Cardiac muscle cell (in vitro differentiated cells and primary cell): Measurements from ENCODE around the gene STARD6. TPM values are rescaled to one million over a fixed set of nuclear protein-coding genes. Genes with fewer than 3 reads are reported as not detected.
"Not testable (repeated sequence)": the region's sequence is repeated elsewhere in the genome, so short reads cannot be mapped to it uniquely, and the experiment has no call there.

Experiments used
- DNase-seq, 2 donors: peaks; one replicate each; pipeline versions ENCODE4 v3.0.0 to v3.0.0-alpha.2; 2010 to 2017; ENCODE audit warnings: low read depth in 1 of 2, low spot score in 1 of 2
- H3K27ac ChIP-seq: fragments of 200-600 bp; sonication (generic); 2 replicates; pipeline ENCODE4 v1.5.1; 2016
- H3K27me3 ChIP-seq: fragments of 200-600 bp; sonication (generic); 2 replicates; pipeline ENCODE4 v1.6.0; 2016; ENCODE audit warnings: control low read depth
- H3K36me3 ChIP-seq: fragments of 200-600 bp; sonication (generic); 2 replicates; pipeline ENCODE4 v1.5.1; 2016; ENCODE audit warnings: control low read depth
- H3K4me1 ChIP-seq: fragments of 200-600 bp; sonication (generic); 2 replicates; pipeline ENCODE4 v1.8.1; 2017; ENCODE audit warnings: low read depth, mild to moderate bottlenecking, mixed run types
- H3K4me3 ChIP-seq: fragments of 200-600 bp; sonication (generic); 2 replicates; pipeline ENCODE4 v1.5.1; 2016; ENCODE audit warnings: mild to moderate bottlenecking
- H3K9me3 ChIP-seq: fragments of 200-600 bp; sonication (generic); 2 replicates; pipeline ENCODE4 v1.5.1; 2017; ENCODE audit warnings: low read depth, mild to moderate bottlenecking, control low read depth
- polyA plus RNA-seq: library from polyadenylated mRNA; unstranded; fragments of >200 nt; fragmentation: Nextera tagmentation; extraction: Ambion mirVana; gene quantifications from 2 replicates; pipeline ENCODE4 v1.2.1, GENCODE V29; 2016
- total RNA-seq: library from RNA; depleted of rRNA; stranded (reverse); fragments of >200 nt; gene quantifications from 2 replicates; pipeline ENCODE4 v1.2.3, GENCODE V29; 2016
- TF ChIP-seq, protein P1 (sequence below): IDR thresholded peaks from 2 replicates; pipeline ENCODE4 v1.5.1; 2012; ENCODE audit warnings: low read depth, mild to moderate bottlenecking, low read length

Gene STARD6
- total and polyA plus RNA-seq, 2 experiments from 2014 or later: not detected

DNA sequence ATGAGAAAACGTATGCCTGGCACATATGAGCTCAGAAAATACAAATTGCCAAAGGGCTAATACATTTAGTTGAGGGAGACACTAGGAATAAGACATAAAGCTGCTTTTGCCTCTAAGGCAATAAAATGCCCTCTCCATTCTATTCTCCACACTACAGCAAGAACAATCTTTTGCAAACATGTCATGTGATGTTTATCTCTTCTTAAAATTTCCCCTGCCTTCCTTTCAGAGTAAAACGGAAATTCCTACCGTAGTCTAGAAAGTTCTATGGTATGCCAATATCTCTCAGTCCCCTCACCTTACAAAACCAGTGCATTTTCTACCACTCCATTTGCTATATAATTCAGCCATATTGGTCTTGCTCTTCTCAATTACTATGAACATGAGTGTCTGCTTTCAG lies 33.2 kb upstream of the STARD6 start:
- TF ChIP-seq, protein P1, sequence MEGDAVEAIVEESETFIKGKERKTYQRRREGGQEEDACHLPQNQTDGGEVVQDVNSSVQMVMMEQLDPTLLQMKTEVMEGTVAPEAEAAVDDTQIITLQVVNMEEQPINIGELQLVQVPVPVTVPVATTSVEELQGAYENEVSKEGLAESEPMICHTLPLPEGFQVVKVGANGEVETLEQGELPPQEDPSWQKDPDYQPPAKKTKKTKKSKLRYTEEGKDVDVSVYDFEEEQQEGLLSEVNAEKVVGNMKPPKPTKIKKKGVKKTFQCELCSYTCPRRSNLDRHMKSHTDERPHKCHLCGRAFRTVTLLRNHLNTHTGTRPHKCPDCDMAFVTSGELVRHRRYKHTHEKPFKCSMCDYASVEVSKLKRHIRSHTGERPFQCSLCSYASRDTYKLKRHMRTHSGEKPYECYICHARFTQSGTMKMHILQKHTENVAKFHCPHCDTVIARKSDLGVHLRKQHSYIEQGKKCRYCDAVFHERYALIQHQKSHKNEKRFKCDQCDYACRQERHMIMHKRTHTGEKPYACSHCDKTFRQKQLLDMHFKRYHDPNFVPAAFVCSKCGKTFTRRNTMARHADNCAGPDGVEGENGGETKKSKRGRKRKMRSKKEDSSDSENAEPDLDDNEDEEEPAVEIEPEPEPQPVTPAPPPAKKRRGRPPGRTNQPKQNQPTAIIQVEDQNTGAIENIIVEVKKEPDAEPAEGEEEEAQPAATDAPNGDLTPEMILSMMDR: no peak
- Histone ChIP-seq H3K27ac (no peak overlapping the region), H3K27me3 (no peaks in the 10 kb centered on the region), H3K4me1 (no peaks in the 10 kb centered on the region), H3K36me3 (no peaks in the 10 kb centered on the region), H3K4me3 (no peak overlapping the region), H3K9me3 (no peaks in the 10 kb centered on the region)
- no peak for DNase-seq

DNA sequence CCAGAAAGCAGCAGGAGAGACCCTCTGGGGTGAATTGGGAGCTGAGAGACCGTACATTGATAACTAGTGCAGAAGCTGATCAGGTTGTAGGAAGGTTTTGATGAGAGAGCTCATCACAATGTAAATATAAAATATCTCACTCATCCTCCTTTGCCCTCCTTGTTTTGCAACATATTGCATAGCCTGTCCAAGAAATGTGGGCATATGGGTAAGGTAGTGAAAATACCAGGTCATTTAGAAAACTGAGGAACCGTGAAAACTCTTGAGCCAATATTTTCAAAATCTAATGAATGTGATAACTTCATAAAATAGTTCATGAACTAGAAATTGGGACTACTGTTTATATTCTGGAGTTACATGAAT lies 31.5 kb upstream of the STARD6 start:
- H3K36me3 ChIP-seq: no peaks in the 10 kb centered on the region
- TF ChIP-seq, protein P1: no peak
- H3K4me1 ChIP-seq: no peaks in the 10 kb centered on the region
- H3K27me3 ChIP-seq: no peaks in the 10 kb centered on the region
- H3K9me3 ChIP-seq: no peaks in the 10 kb centered on the region
- peak in 1 of 2 donors; percentile 5 for DNase-seq
- no peak overlapping the region for H3K4me3 ChIP-seq
- no peak overlapping the region for H3K27ac ChIP-seq

DNA sequence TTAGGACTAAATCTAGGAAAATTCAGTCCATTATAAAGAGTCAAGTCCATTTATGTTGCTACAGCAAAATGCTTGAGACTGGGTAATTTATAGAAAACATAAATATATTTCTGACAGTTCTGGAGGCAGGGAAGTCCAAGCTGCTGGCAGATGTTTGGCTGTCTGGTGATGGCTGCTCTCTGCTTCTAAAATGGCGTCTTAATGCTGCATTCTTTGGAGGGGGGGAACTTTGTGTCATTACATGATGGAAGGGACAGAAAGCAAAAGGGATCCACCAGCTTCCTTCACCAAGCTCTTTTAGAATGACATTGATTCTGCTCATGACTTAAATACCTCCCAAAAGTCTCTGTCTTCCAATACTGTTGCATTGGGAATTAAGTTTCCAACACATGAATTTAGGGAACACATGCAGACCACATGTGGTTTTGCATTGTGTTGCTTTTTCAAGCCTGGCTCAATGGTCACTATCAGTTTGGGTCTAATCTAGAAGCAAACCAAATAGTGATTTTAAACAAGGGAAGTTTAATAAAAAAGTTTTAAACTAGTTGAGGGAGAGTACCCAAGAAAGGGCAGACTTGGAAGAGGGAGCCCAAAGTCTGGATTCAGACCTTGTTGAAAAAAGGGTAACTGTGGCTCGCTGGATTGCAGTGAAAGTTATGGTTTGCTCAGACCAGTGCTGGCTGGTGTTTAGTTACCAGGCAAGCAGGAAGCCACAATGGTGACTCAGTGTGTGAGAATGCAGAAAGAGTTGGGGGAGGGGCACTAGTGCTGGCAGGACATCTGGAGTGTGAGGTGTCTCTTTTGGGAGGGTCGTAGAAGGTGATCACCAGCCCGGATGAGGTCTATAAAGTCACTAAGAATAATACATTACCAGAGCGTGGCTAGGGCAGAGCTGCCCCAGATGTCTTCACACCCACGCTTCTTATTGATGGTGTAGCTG lies 30.8 kb upstream of the STARD6 start:
- Histone ChIP-seq H3K4me3 (no peak overlapping the region), H3K4me1 (no peaks in the 10 kb centered on the region), H3K27me3 (no peaks in the 10 kb centered on the region), H3K9me3 (no peaks in the 10 kb centered on the region), H3K36me3 (no peaks in the 10 kb centered on the region), H3K27ac (no peak overlapping the region)
- TF ChIP-seq, protein P1: no peak
- DNase-seq: peak; percentile 5 to 91

DNA sequence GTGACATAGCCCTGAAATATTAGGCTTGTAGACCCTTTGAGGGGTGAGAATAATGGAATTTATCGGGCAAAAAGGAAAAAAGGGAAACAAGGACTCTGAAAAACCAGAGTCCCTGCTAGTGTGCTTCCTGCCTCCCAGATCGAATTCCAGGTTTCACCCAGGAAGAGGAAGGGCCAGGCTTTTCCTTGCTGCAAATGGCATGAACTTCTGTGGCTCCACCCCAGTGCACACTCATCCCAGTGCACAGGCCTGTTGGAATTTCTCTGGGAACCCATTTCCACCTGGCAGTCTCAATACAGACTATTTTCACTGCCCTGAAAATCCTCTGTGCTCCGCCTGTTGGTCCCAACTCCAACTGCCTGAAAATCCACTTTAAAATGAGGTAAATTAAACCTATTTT lies 30.0 kb upstream of the STARD6 start:
- TF ChIP-seq, protein P1: no peak

DNA sequence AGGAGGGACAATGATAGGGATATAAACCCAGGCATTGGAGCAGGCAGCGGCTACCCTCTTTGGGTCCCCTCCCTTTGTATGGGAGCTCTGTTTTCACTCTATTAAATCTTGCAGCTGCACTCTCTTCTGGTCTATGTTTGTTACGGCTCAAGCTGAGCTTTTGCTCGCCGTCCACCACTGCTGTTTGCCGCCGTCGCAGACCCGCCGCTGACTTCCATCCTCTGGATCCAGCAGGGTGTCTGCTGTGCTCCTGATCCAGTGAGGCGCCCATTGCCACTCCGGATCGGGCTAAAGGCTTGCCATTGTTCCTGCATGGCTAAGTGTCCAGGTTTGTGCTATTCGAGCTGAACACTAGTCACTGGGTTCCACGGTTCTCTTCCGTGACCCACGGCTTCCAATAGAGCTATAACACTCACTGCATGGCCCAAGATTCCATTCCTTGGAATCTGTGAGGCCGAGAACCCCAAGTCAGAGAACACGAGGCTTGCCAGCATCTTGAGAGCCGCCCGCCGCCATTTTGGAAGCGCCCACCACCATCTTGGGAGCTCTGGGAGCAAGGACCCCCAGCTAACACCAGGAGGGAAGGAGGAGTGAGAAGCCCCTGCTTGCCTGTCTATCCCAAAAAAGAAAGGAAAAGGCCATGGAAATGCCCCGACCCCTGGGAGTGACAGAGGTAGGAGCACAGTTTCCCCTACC lies 29.3 kb upstream of the STARD6 start:
- not testable (repeated sequence) for H3K36me3 ChIP-seq, DNase-seq, H3K4me1 ChIP-seq

More for the DNA sequence above, 30.0 kb upstream of the STARD6 start:
- Histone ChIP-seq H3K27me3 (no peaks in the 10 kb centered on the region), H3K4me3 (no peak overlapping the region), H3K27ac (no peak overlapping the region), H3K9me3 (no peaks in the 10 kb centered on the region), H3K36me3 (no peaks in the 10 kb centered on the region), H3K4me1 (no peaks in the 10 kb centered on the region)
- DNase-seq: no peak

DNA sequence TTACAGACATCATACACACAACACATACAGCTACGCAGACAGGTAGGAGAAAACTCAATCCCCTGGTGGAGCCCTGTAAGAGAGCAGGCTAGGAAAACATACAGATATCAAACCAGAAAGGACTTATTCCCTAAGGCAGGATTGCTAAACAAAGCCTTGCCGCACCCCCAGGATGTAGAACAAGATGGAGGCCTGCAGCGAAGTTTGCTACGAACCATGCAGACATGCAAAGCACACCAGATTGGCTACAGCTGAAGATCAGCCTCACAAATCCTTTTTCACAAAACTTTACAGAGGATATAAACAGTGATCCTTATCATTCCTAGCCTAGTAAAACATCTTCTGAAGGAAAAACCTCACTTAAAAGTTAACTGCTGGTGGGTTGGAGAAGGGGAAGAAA lies 28.4 kb upstream of the STARD6 start:
- Histone ChIP-seq H3K4me1 (no peaks in the 10 kb centered on the region), H3K4me3 (no peak overlapping the region), H3K9me3 (no peaks in the 10 kb centered on the region), H3K27me3 (no peaks in the 10 kb centered on the region), H3K36me3 (no peaks in the 10 kb centered on the region), H3K27ac (no peak overlapping the region)
- TF ChIP-seq, protein P1: no peak
- no peak for DNase-seq

More for the DNA sequence above, 29.3 kb upstream of the STARD6 start:
- not testable (repeated sequence) for H3K9me3 ChIP-seq, H3K4me3 ChIP-seq, H3K27me3 ChIP-seq, H3K27ac ChIP-seq
